Measurements from ENCODE around the gene DLX1.

DLX1 gene

GRCh38 chr2:172085460-172086159 is at the start of gene DLX1:
Gene DLX1, plus strand, starts transcription at chr2:172085507. Its CDS starts 171 bp downstream, at chr2:172085678.
- no peak within 1 kb of the TSS for H3K27ac ChIP-seq
- peaks cover 60 to 81% of the 10 kb centered on the region in 2 experiments for H3K4me1 ChIP-seq (ENCODE audit: control insufficient read depth in 1 of 2, insufficient read depth in 1 of 2, low read depth in 1 of 2, low read length in 1 of 2)

GRCh38 chr2:172038121-172038520 is 47.2 kb upstream of the DLX1 start:
- Histone ChIP-seq H3K27ac (no peak overlapping the region), H3K9me3 (no peaks in the 10 kb centered on the region), H3K4me1 (ENCODE audit: control insufficient read depth in 1 of 2, insufficient read depth in 1 of 2, low read depth in 1 of 2, low read length in 1 of 2) (no peaks in the 10 kb centered on the region), H3K27me3 (no peaks in the 10 kb centered on the region), H3K36me3 (no peaks in the 10 kb centered on the region), H3K4me3 (ENCODE audit: low read depth in 1 of 2, low read length in 1 of 2) (no peak overlapping the region)
- TF ChIP-seq, protein P1, sequence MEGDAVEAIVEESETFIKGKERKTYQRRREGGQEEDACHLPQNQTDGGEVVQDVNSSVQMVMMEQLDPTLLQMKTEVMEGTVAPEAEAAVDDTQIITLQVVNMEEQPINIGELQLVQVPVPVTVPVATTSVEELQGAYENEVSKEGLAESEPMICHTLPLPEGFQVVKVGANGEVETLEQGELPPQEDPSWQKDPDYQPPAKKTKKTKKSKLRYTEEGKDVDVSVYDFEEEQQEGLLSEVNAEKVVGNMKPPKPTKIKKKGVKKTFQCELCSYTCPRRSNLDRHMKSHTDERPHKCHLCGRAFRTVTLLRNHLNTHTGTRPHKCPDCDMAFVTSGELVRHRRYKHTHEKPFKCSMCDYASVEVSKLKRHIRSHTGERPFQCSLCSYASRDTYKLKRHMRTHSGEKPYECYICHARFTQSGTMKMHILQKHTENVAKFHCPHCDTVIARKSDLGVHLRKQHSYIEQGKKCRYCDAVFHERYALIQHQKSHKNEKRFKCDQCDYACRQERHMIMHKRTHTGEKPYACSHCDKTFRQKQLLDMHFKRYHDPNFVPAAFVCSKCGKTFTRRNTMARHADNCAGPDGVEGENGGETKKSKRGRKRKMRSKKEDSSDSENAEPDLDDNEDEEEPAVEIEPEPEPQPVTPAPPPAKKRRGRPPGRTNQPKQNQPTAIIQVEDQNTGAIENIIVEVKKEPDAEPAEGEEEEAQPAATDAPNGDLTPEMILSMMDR (IDR thresholded peaks at IDR 0.05) = no peak

More at GRCh38 chr2:172085460-172086159, at the start of gene DLX1:
- TF ChIP-seq, protein P1 (IDR thresholded peaks at IDR 0.05) = no peak
- H3K4me3 ChIP-seq (ENCODE audit: low read depth in 1 of 2, low read length in 1 of 2) = peak within 1 kb of the TSS; percentile 57 to 75
- H3K27me3 ChIP-seq = peaks cover 100% of the 10 kb centered on the region
- no peaks in the 10 kb centered on the region for H3K36me3 ChIP-seq
- H3K9me3 ChIP-seq = no peaks in the 10 kb centered on the region

DNA sequence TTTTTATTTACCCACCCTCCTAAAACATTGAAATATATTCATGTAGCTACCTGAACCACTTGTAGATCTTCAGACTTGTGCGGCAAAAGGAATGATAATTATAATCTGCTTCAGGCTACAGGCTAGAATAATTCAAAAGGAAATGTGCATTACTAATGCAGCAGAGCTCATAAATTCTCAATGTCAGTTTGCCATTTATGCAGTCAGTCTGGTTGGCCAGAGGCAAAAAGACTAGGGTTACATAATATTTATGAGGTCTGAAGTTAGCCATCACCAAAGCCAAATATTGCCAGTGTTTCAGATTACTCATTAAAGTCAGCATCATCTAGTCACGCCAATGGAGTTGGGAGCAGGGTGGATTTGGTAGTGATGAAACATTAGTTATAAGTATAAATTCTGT is 46.7 kb upstream of the DLX1 start:
- H3K36me3 ChIP-seq = no peaks in the 10 kb centered on the region
- H3K9me3 ChIP-seq = no peaks in the 10 kb centered on the region
- no peak overlapping the region for H3K27ac ChIP-seq

GRCh38 chr2:172039011-172039704 is 46.1 kb upstream of the DLX1 start:
- no peaks in the 10 kb centered on the region for H3K36me3 ChIP-seq
- no peak overlapping the region for H3K4me3 ChIP-seq (ENCODE audit: low read depth in 1 of 2, low read length in 1 of 2)
- TF ChIP-seq, protein P1 (IDR thresholded peaks at IDR 0.05) = no peak
- H3K4me1 ChIP-seq (ENCODE audit: control insufficient read depth in 1 of 2, insufficient read depth in 1 of 2, low read depth in 1 of 2, low read length in 1 of 2) = no peaks in the 10 kb centered on the region
- no peaks in the 10 kb centered on the region for H3K9me3 ChIP-seq
- no peaks in the 10 kb centered on the region for H3K27me3 ChIP-seq
- H3K27ac ChIP-seq = no peak overlapping the region

More for the DNA sequence above, 46.7 kb upstream of the DLX1 start:
- TF ChIP-seq, protein P1 (IDR thresholded peaks at IDR 0.05) = no peak
- Histone ChIP-seq H3K4me3 (ENCODE audit: low read depth in 1 of 2, low read length in 1 of 2) (no peak overlapping the region), H3K4me1 (ENCODE audit: control insufficient read depth in 1 of 2, insufficient read depth in 1 of 2, low read depth in 1 of 2, low read length in 1 of 2) (no peaks in the 10 kb centered on the region), H3K27me3 (no peaks in the 10 kb centered on the region)

DNA sequence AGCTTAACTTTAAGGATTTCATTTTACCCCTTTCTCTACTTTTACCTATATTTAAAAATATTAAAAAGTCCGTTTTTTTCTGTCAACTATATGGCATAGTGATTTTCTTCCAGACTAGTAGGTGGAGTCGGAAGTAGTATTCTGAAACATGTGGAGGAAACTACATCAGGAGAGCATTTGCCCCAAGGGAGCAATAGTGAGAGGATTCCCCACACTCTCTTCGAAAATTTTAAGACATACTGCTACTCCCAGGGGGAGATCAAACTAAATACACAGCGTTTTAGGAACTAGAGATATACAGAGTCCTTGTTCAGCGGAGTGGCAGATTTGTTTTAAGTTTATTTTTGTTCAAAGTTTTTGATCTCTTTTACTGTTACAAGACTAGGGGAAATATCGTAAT is 45.0 kb upstream of the DLX1 start:
- Histone ChIP-seq H3K9me3 (no peaks in the 10 kb centered on the region), H3K4me1 (ENCODE audit: control insufficient read depth in 1 of 2, insufficient read depth in 1 of 2, low read depth in 1 of 2, low read length in 1 of 2) (no peaks in the 10 kb centered on the region), H3K27me3 (no peaks in the 10 kb centered on the region), H3K36me3 (no peaks in the 10 kb centered on the region), H3K27ac (no peak overlapping the region), H3K4me3 (ENCODE audit: low read depth in 1 of 2, low read length in 1 of 2) (no peak overlapping the region)
- TF ChIP-seq, protein P1 (IDR thresholded peaks at IDR 0.05) = no peak
